SK-N-DZ (cell line): ENCODE results near the gene RUBCNL. TPM values are rescaled to one million over a fixed set of nuclear protein-coding genes. Genes with fewer than 3 reads are reported as not detected.
"Not testable (repeated sequence)": the region's sequence is repeated elsewhere in the genome, so short reads cannot be mapped to it uniquely, and the experiment has no call there.

Source experiments
- DNase-seq: peaks from one replicate; pipeline ENCODE4 v3.0.0-alpha.2; 2015; ENCODE audit warnings: low spot score
- polyA plus RNA-seq, 2 experiments: library from polyadenylated mRNA; depleted of rRNA; stranded (reverse); fragments of >200 nt; gene quantifications; 2 replicates each; pipeline ENCODE4 v1.2.3, GENCODE V29; 2014

Gene RUBCNL, protein sequence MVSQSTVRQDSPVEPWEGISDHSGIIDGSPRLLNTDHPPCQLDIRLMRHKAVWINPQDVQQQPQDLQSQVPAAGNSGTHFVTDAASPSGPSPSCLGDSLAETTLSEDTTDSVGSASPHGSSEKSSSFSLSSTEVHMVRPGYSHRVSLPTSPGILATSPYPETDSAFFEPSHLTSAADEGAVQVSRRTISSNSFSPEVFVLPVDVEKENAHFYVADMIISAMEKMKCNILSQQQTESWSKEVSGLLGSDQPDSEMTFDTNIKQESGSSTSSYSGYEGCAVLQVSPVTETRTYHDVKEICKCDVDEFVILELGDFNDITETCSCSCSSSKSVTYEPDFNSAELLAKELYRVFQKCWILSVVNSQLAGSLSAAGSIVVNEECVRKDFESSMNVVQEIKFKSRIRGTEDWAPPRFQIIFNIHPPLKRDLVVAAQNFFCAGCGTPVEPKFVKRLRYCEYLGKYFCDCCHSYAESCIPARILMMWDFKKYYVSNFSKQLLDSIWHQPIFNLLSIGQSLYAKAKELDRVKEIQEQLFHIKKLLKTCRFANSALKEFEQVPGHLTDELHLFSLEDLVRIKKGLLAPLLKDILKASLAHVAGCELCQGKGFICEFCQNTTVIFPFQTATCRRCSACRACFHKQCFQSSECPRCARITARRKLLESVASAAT
- 1.5 TPM in 1 of 2 replicates, not detected in the other for polyA plus RNA-seq (2014; cell fraction: cytosol; rRNA removed)
- 0.08 TPM in 1 of 2 replicates, not detected in the other for polyA plus RNA-seq (2014; cell fraction: nucleus; rRNA removed)

GRCh38 chr13:46387064-46387851 lies at the start of gene RUBCNL:
RUBCNL (minus strand) TSS chr13:46387252; CDS start chr13:46372475, 14,777 bp downstream.
- peak; percentile 22 for DNase-seq

- DNase-seq, result not testable (repeated sequence)
Measured at GRCh38 chr13:46429558-46429957, 42.5 kb upstream of the RUBCNL start.

GRCh38 chr13:46405457-46405856 lies 18.4 kb upstream of the RUBCNL start:
- no peak for DNase-seq

GRCh38 chr13:46404733-46405100 lies 17.7 kb upstream of the RUBCNL start:
- no peak for DNase-seq

- no peak for DNase-seq
Measured at GRCh38 chr13:46403851-46404732, 17.0 kb upstream of the RUBCNL start.

GRCh38 chr13:46402178-46402577 lies 15.1 kb upstream of the RUBCNL start:
- no peak for DNase-seq

GRCh38 chr13:46401432-46401831 lies 14.4 kb upstream of the RUBCNL start:
- DNase-seq, result no peak

DNA sequence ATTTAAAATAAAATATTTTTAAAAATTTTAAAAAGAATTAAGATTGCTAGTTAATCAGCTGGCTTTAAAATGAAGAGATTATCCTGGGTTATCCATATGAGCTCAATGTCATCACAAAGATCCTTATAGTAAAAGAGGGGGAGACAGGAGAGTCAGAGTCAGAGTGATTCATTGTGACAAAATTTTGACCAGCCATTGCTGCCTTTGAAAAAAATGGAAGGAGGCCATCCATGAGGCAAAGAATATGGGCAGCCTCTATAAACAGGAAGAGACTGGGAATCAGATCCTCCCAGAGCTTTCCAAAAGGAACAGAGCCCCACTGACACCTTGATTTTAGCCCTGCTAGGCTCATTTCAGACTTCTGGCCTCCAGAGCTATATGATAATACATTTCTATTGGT lies 9.3 kb upstream of the RUBCNL start:
- no peak for DNase-seq

- no peak for DNase-seq
Measured at GRCh38 chr13:46392967-46393366, 5.9 kb upstream of the RUBCNL start.

DNA sequence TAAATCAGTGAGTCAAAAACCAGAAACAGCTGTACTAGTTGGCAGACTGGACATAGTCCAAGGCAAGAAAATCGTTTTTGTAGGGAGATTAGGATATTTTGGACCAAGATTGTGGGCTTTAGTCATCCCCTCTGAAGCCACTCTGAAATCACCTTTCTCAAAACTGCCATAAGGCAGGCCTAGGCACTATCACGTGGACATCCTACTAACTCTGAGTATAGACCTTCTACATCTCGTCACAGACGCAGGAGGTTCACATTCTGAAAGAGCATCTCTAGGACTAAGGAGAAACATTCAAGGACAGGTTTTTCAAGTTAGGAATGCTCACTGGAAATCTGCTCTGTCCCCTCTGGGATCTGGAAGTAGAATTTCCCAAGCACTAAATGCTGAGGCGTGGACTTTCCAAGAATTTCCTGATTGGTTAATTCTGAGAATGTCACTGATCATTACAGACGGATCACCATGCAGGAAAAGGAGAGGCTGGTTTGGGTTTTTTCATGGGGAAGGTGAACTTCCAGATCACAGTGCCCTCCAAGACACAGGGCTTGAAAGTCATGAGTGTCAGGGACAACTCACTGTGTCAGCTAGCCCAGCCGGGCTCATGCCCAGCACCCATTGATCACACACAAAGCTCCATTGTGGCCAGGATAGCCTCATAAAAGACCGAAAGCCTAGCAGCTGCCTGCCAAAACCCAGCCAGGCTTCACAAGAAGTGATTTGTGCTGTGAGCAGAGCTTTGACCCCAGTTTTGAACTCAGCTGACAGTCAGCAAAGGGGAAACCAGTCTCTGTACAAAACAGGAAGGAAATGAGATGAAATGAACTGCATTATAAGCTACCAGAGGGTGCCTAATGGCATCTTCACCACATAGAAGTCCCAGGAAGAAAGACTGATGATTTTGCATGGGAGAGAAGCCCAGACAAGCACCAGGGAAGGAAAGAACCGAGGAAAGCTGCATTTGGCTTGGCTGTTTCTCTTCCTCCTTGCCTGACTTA lies 2.7 kb upstream of the RUBCNL start:
- no peak for DNase-seq

DNA sequence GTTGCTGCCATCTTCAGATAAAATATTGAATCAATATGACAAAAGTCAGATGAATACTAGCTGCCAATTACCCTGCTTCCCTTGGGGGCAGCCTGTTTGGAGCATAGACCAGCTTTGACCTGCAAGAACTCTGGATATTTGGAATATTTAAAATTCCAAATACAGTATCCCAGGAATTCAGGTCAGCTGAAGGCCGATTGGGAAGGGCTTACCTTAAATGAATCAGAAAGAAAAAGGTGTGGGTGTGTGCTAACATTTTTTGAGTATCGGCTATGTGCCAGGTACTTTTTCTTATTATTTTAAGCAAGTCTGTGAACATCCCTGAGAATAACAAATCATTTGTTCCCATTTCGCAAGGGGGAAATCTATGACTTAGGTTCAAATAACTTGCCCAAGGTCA lies 1.8 kb upstream of the RUBCNL start:
- DNase-seq, result no peak

- no peak for DNase-seq
Measured at GRCh38 chr13:46388308-46388707, 1.3 kb upstream of the RUBCNL start.

DNA sequence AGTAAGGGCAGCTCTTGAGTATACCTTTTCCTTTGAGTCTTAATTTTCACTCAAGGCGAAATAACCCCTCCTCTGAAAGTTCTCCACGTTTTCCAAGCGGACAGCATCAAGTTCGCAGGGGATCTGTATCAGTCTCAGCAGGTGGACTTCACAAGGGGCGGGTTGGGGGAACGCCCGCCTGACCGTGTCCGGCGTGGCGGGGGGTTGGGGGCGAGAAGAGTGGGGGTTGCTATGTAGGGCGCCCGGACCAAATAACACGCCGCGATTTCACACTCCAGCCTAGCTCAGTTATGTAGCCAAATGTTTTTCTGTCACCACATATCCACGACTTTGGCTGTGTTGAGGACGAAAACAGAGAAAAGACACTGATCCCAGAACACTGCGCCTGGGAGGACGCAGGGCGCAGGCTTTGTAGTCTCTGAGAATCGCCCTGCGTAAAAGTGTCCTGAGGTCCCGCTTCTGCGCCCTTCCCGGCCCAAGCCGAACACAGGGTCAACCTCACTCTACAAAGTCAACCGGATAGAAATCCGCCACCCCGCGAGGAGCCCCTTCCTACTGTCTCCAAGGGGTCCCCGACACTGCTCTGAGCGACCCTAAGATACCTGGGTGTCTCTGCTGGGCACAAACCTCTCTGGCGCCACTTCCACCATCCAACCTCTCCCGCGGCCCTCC lies 524 bp downstream of the RUBCNL start:
- DNase-seq, result no peak

DNA sequence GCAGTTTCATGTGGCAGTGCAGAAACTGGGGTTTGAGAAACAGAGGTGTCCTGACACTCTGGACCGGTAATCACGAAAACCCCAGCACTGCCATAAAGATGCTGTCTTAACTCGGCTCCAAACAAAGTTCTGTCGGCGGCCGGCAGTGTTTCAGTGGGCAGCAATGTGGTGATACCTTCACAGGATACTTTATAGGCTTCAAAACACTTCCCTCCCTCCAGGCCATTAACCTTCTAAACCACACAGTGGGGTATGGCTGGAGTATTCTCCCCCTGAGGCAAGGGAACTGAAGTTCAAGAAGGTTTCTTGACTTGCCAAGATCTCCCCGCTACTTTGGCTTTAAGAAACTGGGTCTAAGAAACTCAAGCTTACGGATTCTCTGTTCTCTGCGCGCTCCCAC lies 1.1 kb downstream of the RUBCNL start:
- no peak for DNase-seq

- DNase-seq, result no peak
Measured at GRCh38 chr13:46383383-46383782, 3.7 kb downstream of the RUBCNL start.

DNA sequence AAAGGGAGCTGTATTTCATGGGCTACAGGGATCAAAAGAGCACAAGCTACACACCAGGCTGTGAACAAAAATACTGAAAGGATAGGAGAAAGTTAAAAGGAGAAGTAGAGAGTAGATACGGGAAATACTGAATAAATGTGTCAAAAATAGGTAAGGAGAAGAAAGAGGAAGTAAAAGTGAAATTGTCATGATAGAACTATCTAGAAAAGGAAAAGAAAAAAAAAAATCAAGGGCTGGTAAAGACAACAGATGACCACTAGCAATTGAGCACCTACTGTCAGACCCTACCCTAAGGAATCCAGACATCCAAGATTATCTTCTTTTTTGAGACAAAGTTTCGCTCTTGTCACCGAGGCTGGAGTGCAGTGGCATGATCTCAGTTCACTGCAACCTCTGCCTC lies 4.8 kb downstream of the RUBCNL start:
- no peak for DNase-seq

GRCh38 chr13:46380242-46380641 lies 6.8 kb downstream of the RUBCNL start:
- DNase-seq, result no peak

DNA sequence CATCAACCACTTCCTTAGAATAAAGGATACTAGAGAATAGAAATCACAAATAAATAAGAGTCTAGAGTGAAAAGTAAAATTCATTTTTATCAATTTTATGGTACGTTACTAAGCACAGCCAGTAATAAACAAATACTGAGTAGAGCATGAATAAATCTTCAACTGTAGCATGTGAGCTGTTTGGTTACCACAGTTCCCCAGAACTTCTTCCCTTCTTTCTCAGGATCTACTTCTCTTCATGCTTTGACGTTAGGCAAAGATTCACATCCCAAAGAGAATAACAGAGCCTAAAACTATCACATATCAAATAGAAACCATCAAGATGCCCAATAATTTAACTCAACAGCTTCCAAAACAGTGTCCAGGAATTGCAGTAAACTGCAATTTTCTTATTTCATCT lies 7.4 kb downstream of the RUBCNL start:
- DNase-seq, result no peak

DNA sequence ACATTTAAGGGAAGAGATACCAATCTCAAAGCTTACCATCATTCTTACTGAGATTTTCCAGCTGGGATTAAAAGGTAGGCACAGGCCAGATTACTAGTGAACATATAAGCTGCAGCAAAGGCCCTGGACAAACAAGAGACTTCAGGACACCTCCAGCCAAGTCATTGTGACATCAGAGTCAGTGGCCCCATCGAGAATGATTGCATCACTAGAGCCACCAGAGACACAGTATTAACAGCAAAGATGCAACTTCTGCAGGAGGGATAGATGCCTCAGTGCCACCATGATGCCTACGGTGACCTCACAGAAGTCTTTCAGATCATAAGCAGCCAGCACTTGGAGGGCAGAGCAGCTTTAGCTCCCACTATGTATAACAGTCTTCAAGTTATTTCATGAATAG lies 8.6 kb downstream of the RUBCNL start:
- DNase-seq, result no peak
